Measurements from ENCODE around the gene TMPRSS3. TPM values are rescaled to one million over a fixed set of nuclear protein-coding genes. Genes with fewer than 3 reads are reported as not detected.
A peak's percentile ranks its signal among the peaks of the same experiment; 100 is the strongest.

Gene TMPRSS3
- 1 to 10 TPM; 1.6 to 3.1 (median 2.2) TPM for polyA plus RNA-seq (ENCODE audit: insufficient read length in 4 of 4)

GRCh38 chr21:42395905-42396651 lies at the start of gene TMPRSS3:
TMPRSS3 (minus strand) TSS chr21:42396052; CDS start chr21:42395417, 635 bp downstream.
- DNase-seq (ENCODE audit: low read depth in 4 of 4, low spot score in 2 of 4) = peak in 1 of 4 donors; percentile 49

GRCh38 chr21:42445311-42445710 lies 49.5 kb upstream of the TMPRSS3 start:
- no peak for DNase-seq (ENCODE audit: low read depth in 4 of 4, low spot score in 2 of 4)

- no peak for DNase-seq (ENCODE audit: low read depth in 4 of 4, low spot score in 2 of 4)
Measured at GRCh38 chr21:42444745-42445059, 48.9 kb upstream of the TMPRSS3 start.

- DNase-seq (ENCODE audit: low read depth in 4 of 4, low spot score in 2 of 4) = no peak
Measured at GRCh38 chr21:42443876-42444744, 48.3 kb upstream of the TMPRSS3 start.

- DNase-seq (ENCODE audit: low read depth in 4 of 4, low spot score in 2 of 4) = no peak
Measured at GRCh38 chr21:42443181-42443785, 47.4 kb upstream of the TMPRSS3 start.

GRCh38 chr21:42441963-42442362 lies 46.1 kb upstream of the TMPRSS3 start:
- no peak for DNase-seq (ENCODE audit: low read depth in 4 of 4, low spot score in 2 of 4)

- DNase-seq (ENCODE audit: low read depth in 4 of 4, low spot score in 2 of 4) = no peak
Measured at GRCh38 chr21:42440187-42440792, 44.4 kb upstream of the TMPRSS3 start.

- no peak for DNase-seq (ENCODE audit: low read depth in 4 of 4, low spot score in 2 of 4)
Measured at GRCh38 chr21:42439284-42440186, 43.7 kb upstream of the TMPRSS3 start.

- DNase-seq (ENCODE audit: low read depth in 4 of 4, low spot score in 2 of 4) = no peak
Measured at GRCh38 chr21:42438316-42439205, 42.7 kb upstream of the TMPRSS3 start.

GRCh38 chr21:42437786-42438185 lies 41.9 kb upstream of the TMPRSS3 start:
- DNase-seq (ENCODE audit: low read depth in 4 of 4, low spot score in 2 of 4) = no peak

GRCh38 chr21:42436914-42437313 lies 41.1 kb upstream of the TMPRSS3 start:
- no peak for DNase-seq (ENCODE audit: low read depth in 4 of 4, low spot score in 2 of 4)

- no peak for DNase-seq (ENCODE audit: low read depth in 4 of 4, low spot score in 2 of 4)
Measured at GRCh38 chr21:42435833-42436232, 40.0 kb upstream of the TMPRSS3 start.

- no peak for DNase-seq (ENCODE audit: low read depth in 4 of 4, low spot score in 2 of 4)
Measured at GRCh38 chr21:42435401-42435800, 39.5 kb upstream of the TMPRSS3 start.

GRCh38 chr21:42434884-42435283 lies 39.0 kb upstream of the TMPRSS3 start:
- no peak for DNase-seq (ENCODE audit: low read depth in 4 of 4, low spot score in 2 of 4)

GRCh38 chr21:42433946-42434551 lies 38.2 kb upstream of the TMPRSS3 start:
- no peak for DNase-seq (ENCODE audit: low read depth in 4 of 4, low spot score in 2 of 4)

GRCh38 chr21:42432695-42433094 lies 36.8 kb upstream of the TMPRSS3 start:
- DNase-seq (ENCODE audit: low read depth in 4 of 4, low spot score in 2 of 4) = no peak

GRCh38 chr21:42431196-42431595 lies 35.3 kb upstream of the TMPRSS3 start:
- no peak for DNase-seq (ENCODE audit: low read depth in 4 of 4, low spot score in 2 of 4)

- no peak for DNase-seq (ENCODE audit: low read depth in 4 of 4, low spot score in 2 of 4)
Measured at GRCh38 chr21:42430521-42430920, 34.7 kb upstream of the TMPRSS3 start.

GRCh38 chr21:42429856-42430255 lies 34.0 kb upstream of the TMPRSS3 start:
- DNase-seq (ENCODE audit: low read depth in 4 of 4, low spot score in 2 of 4) = no peak

Measured in left renal cortex interstitium (tissue), 4 donors.